Skeletal muscle cell (primary cell): ENCODE results near the gene INAFM1.

Experiments
- DNase-seq: peaks from one replicate; pipeline ENCODE4 v3.0.0-alpha.2; 2010; ENCODE audit warnings: low read depth
- H3K4me3 ChIP-seq: 2 replicates; pipeline ENCODE4 v1.5.1; 2011; ENCODE audit warnings: low read depth, mild to moderate bottlenecking, control low read depth, low read length, moderate library complexity

Gene INAFM1

GRCh38 chr19:47303966-47304365 is 29.3 kb downstream of the INAFM1 start:
- DNase-seq, result no peak
- H3K4me3 ChIP-seq, result no peak overlapping the region

- H3K4me3 ChIP-seq, result no peak overlapping the region
- peak; percentile 88 for DNase-seq
These were observed 30.6 kb downstream of the INAFM1 start for GRCh38 chr19:47305309-47305751.

- H3K4me3 ChIP-seq, result no peak overlapping the region
- no peak for DNase-seq
These were observed 31.6 kb downstream of the INAFM1 start for GRCh38 chr19:47306303-47306702.

GRCh38 chr19:47309038-47309437 is 34.4 kb downstream of the INAFM1 start:
- no peak for DNase-seq

DNA sequence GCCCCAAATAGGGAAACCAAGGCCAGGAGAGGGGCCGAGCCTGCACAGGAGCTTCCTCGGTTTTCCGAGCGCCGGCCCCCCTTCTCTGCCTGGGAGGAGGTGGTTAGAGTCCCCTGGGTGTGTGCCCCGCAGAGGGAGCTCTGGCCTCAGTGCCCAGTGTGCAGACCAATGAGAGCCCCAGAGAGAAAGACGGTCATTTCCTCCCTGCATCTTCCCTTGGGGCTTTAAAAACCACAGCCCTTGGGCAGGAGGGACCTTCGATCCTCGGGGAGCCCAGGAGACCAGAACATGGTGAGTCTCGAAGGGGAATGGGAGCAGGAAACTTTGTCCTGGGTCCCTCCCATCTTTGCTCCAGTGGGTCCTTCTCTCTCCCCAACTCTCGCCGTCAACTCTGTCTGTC is 34.9 kb downstream of the INAFM1 start, which contains the start of gene C5AR1:
Gene C5AR1 (plus strand): TSS at position 254 of the 400 bp plus-strand sequence. CDS start 35 bp downstream, at position 289.
- H3K4me3 ChIP-seq, result no peak within 1 kb of the TSS
- DNase-seq, result no peak

More at GRCh38 chr19:47309038-47309437, 34.4 kb downstream of the INAFM1 start:
- H3K4me3 ChIP-seq, result no peak overlapping the region

GRCh38 chr19:47310323-47310722 is 35.6 kb downstream of the INAFM1 start:
- H3K4me3 ChIP-seq, result no peak overlapping the region

GRCh38 chr19:47310819-47311218 is 36.1 kb downstream of the INAFM1 start:
- no peak for DNase-seq
- no peak overlapping the region for H3K4me3 ChIP-seq

More at GRCh38 chr19:47310323-47310722, 35.6 kb downstream of the INAFM1 start:
- DNase-seq, result no peak

- no peak for DNase-seq
These were observed 37.8 kb downstream of the INAFM1 start for GRCh38 chr19:47312366-47313006.

GRCh38 chr19:47313754-47314295 is 39.1 kb downstream of the INAFM1 start:
- no peak for DNase-seq
- H3K4me3 ChIP-seq, result no peak overlapping the region

More at GRCh38 chr19:47312366-47313006, 37.8 kb downstream of the INAFM1 start:
- H3K4me3 ChIP-seq, result no peak overlapping the region

DNA sequence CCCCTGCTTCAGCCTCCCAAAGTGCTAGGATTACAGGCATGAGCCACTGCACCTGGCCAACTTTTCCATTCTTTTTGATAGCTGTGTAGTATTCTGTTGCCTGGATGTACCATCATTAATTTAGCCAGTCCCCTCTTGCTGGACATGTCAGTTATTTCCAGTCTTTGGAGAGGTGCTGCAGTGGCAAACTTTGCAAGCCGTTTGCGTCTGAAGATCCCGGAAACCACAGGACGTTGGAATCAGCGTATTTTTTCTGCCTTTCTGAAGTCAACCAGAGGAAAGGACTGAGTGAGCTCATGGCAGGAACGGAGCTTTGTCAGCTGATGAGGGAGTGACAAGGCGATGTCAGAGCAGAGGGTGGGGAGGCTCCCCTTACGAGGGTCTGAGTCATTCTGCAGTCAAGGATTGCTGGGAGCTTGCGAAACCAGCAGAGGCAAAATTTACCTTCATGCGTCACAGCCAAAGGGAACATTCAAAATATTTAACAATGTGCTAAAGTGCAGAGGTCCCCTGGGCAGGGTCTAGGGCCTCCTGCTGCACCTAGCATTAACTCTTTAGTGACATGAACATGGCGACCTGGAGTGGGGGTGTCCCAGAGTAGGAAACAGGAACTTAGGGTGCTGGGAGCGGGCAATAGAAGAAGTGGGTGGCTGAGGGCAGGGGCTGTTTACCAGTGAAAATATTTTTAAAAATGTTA is 40.6 kb downstream of the INAFM1 start:
- peak; percentile 98 for DNase-seq
- H3K4me3 ChIP-seq, result no peak overlapping the region

- DNase-seq, result no peak
- no peak overlapping the region for H3K4me3 ChIP-seq
These were observed 41.8 kb downstream of the INAFM1 start for GRCh38 chr19:47316513-47316912.

GRCh38 chr19:47319923-47320871 is 45.5 kb downstream of the INAFM1 start:
- no peak overlapping the region for H3K4me3 ChIP-seq
- DNase-seq, result no peak

DNA sequence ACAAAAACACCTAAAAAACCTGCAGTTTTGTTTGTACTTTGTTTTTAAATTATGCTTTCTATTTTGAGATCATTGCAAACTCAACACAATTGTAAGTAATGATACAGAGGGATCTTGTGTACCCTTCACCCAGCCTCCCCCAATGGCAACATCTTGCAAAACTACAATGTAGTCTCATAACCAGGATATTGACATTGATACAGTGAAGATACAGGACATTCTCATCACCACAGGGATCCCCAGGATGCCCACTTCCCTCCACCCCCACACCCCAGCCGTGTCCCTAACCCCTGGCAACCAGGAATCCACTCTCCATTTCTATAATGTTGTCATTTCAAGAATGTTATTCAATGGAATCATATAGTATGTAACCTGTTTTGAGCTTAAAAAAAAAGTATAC is 46.9 kb downstream of the INAFM1 start:
- no peak for DNase-seq
- H3K4me3 ChIP-seq, result no peak overlapping the region

GRCh38 chr19:47322058-47322457 is 47.4 kb downstream of the INAFM1 start:
- H3K4me3 ChIP-seq, result no peak overlapping the region
- no peak for DNase-seq

- H3K4me3 ChIP-seq, result no peak overlapping the region
- DNase-seq, result no peak
These were observed 48.7 kb downstream of the INAFM1 start for GRCh38 chr19:47323409-47323808.

- no peak for DNase-seq
- H3K4me3 ChIP-seq, result no peak overlapping the region
These were observed 49.2 kb downstream of the INAFM1 start for GRCh38 chr19:47323872-47324271.

- no peak for DNase-seq
- H3K4me3 ChIP-seq, result no peak overlapping the region
These were observed 49.8 kb downstream of the INAFM1 start for GRCh38 chr19:47324502-47324901.
